Memory B cell (primary cell): ENCODE results near the gene SNX20.

Experiments
- ATAC-seq: fragments of 150-1000 bp; cut with Tn5 transposase; 2 replicates; pipeline ENCODE4 v1.10.0; 2021; ENCODE audit warnings: low read depth, mild to moderate bottlenecking, moderate library complexity
- DNase-seq, 2 donors: peaks; one replicate each; pipeline ENCODE4 v3.0.0; 2022; ENCODE audit warnings: low spot score in 2 of 2
- H3K27ac Mint-ChIP-seq: one replicate; pipeline ENCODE4 v1.8.0; 2022; ENCODE audit warnings: mild to moderate bottlenecking, moderate library complexity, mixed read lengths
- H3K27me3 Mint-ChIP-seq: one replicate; pipeline ENCODE4 v1.8.0; 2022; ENCODE audit warnings: mixed read lengths
- H3K36me3 Mint-ChIP-seq: one replicate; pipeline ENCODE4 v1.8.0; 2022; ENCODE audit warnings: mild to moderate bottlenecking, mixed read lengths
- H3K4me1 Mint-ChIP-seq: one replicate; pipeline ENCODE4 v1.8.0; 2022; ENCODE audit warnings: mixed read lengths
- H3K4me3 Mint-ChIP-seq: one replicate; pipeline ENCODE4 v1.8.0; 2022; ENCODE audit warnings: mild to moderate bottlenecking, moderate library complexity, mixed read lengths
- H3K9me3 Mint-ChIP-seq: one replicate; pipeline ENCODE4 v1.8.0; 2022; ENCODE audit warnings: mixed read lengths

SNX20 gene

GRCh38 chr16:50680556-50680893 is 587 bp downstream of the SNX20 start:
- H3K9me3 Mint-ChIP-seq, result peaks cover 2% of the 10 kb centered on the region
- H3K36me3 Mint-ChIP-seq, result peaks cover 31% of the 10 kb centered on the region
- H3K27ac Mint-ChIP-seq, result peak overlapping the region; percentile 97
- H3K4me1 Mint-ChIP-seq, result peaks cover 58% of the 10 kb centered on the region
- H3K27me3 Mint-ChIP-seq, result no peaks in the 10 kb centered on the region
- no peak for DNase-seq
- H3K4me3 Mint-ChIP-seq, result peak overlapping the region; percentile 89
- ATAC-seq, result no peak

DNA sequence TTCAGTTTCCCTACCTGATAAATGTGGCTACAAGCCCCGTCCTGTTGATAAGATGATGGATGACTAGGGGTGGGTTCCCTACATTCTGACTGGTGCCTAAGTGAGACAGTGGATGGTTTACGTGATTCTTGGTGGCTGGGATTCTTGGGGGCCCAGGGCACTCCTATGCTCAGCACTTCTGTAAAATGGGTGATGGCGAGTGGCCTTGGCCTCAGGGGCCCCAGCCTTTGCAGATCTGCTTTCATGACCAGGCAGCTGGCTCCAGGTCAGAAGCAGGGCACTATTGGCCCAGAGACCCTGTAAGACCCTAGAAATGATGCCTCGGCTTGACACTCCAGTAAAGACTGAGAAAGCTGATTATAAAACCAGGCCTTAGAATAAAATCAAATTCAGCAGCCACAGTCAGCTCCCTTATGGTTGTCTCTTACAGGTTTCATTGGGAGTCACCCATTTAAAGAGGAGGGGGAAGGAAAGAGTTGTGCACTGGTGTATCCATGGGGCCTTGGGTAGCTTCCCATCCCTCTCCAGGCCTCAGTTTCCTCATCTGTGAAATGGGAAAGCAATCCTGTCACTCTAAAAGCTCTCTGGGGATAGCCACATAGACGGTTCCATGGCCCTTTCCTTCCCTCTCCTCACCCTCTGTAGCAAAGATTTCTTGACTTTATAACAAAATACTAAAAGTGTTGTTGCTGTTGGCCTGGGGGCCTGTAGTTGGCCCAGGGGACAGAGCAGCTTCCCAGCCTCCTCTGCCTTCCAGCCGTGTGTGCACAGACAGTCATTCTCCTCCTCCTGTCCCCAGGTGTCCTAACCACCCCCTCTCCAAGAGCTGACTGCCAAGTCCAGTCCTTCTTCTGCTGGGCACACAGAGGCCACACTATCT is 1.2 kb downstream of the SNX20 start:
- H3K36me3 Mint-ChIP-seq, result peaks cover 36% of the 10 kb centered on the region
- peaks cover 52% of the 10 kb centered on the region for H3K4me1 Mint-ChIP-seq
- H3K27ac Mint-ChIP-seq, result peak overlapping the region; percentile 97
- H3K9me3 Mint-ChIP-seq, result peaks cover under 1% of the 10 kb centered on the region
- ATAC-seq (no peak), DNase-seq (no peak)
- peak overlapping the region; percentile 89 for H3K4me3 Mint-ChIP-seq
- H3K27me3 Mint-ChIP-seq, result no peaks in the 10 kb centered on the region

DNA sequence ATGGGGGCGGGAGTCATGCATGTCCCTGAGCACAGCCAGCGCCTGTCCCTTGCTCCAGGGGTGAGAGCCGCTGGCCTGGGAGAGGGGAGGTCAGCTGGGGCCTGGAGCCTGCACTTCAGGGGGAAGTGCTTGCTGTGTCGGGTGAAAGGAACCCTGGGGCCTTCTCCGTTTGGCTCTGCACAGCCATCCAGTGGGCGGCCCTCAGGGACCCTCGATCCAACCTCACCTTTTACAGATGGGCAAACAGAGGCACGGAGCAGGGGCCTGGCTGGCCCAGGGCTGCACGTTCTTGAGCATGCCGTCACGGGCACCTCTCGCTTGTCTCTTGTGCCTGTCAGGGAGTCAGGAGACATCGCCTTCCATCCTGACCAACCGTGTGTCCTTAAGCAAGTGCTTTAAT is 1.8 kb downstream of the SNX20 start:
- no peak overlapping the region for H3K4me3 Mint-ChIP-seq
- DNase-seq, result no peak
- H3K9me3 Mint-ChIP-seq, result no peaks in the 10 kb centered on the region
- peaks cover 46% of the 10 kb centered on the region for H3K4me1 Mint-ChIP-seq
- peaks cover 39% of the 10 kb centered on the region for H3K36me3 Mint-ChIP-seq
- H3K27ac Mint-ChIP-seq, result peak overlapping the region; percentile 97
- no peak for ATAC-seq
- H3K27me3 Mint-ChIP-seq, result no peaks in the 10 kb centered on the region

DNA sequence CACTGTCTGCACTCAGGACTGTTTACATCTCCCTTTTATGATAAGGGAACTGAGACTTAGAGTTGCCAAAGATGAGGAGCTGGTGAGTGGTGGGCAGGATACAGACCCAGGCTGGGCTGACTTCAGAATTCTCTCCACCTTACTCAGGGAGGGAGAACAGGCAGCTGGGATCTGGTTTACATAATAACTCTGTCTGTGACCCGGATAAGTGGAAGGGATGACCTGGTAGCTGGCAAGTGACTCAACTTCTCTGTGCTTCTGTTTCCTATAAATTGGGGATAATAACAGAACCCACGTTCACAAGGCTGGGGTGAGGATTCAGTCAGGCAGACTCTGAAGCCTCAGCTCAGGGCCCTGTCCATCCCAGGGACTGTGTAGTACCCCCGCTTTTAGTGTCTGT is 2.6 kb downstream of the SNX20 start:
- Mint-ChIP-seq H3K4me1 (peaks cover 38% of the 10 kb centered on the region), H3K9me3 (no peaks in the 10 kb centered on the region), H3K27me3 (no peaks in the 10 kb centered on the region), H3K27ac (peak overlapping the region; percentile 88), H3K36me3 (peaks cover 42% of the 10 kb centered on the region), H3K4me3 (peak overlapping the region; percentile 45)
- no peak for DNase-seq
- no peak for ATAC-seq

- H3K27ac Mint-ChIP-seq, result peak overlapping the region; percentile 88
- peaks cover 1% of the 10 kb centered on the region for H3K9me3 Mint-ChIP-seq
- DNase-seq (no peak), ATAC-seq (no peak)
- H3K4me3 Mint-ChIP-seq, result no peak overlapping the region
- peaks cover 29% of the 10 kb centered on the region for H3K4me1 Mint-ChIP-seq
- H3K36me3 Mint-ChIP-seq, result peaks cover 52% of the 10 kb centered on the region
- no peaks in the 10 kb centered on the region for H3K27me3 Mint-ChIP-seq
Observed at GRCh38 chr16:50677351-50677750, 3.8 kb downstream of the SNX20 start.

GRCh38 chr16:50676684-50677225 is 4.4 kb downstream of the SNX20 start:
- Mint-ChIP-seq H3K4me3 (no peak overlapping the region), H3K36me3 (peaks cover 58% of the 10 kb centered on the region), H3K9me3 (peaks cover 2% of the 10 kb centered on the region), H3K27ac (peak overlapping the region; percentile 88), H3K4me1 (peaks cover 25% of the 10 kb centered on the region), H3K27me3 (no peaks in the 10 kb centered on the region)
- DNase-seq (no peak), ATAC-seq (no peak)

- Mint-ChIP-seq H3K4me1 (peaks cover 19% of the 10 kb centered on the region), H3K4me3 (no peak overlapping the region), H3K9me3 (peaks cover 4% of the 10 kb centered on the region), H3K27ac (peak overlapping the region; percentile 88), H3K27me3 (no peaks in the 10 kb centered on the region), H3K36me3 (peaks cover 64% of the 10 kb centered on the region)
- ATAC-seq (no peak), DNase-seq (no peak)
Observed at GRCh38 chr16:50675686-50676610, 5.2 kb downstream of the SNX20 start.

GRCh38 chr16:50674831-50675230 is 6.3 kb downstream of the SNX20 start:
- peaks cover 13% of the 10 kb centered on the region for H3K4me1 Mint-ChIP-seq
- no peak for ATAC-seq
- no peaks in the 10 kb centered on the region for H3K27me3 Mint-ChIP-seq
- H3K4me3 Mint-ChIP-seq, result no peak overlapping the region
- H3K36me3 Mint-ChIP-seq, result peaks cover 67% of the 10 kb centered on the region
- H3K9me3 Mint-ChIP-seq, result peaks cover 4% of the 10 kb centered on the region
- no peak overlapping the region for H3K27ac Mint-ChIP-seq
- DNase-seq, result no peak

DNA sequence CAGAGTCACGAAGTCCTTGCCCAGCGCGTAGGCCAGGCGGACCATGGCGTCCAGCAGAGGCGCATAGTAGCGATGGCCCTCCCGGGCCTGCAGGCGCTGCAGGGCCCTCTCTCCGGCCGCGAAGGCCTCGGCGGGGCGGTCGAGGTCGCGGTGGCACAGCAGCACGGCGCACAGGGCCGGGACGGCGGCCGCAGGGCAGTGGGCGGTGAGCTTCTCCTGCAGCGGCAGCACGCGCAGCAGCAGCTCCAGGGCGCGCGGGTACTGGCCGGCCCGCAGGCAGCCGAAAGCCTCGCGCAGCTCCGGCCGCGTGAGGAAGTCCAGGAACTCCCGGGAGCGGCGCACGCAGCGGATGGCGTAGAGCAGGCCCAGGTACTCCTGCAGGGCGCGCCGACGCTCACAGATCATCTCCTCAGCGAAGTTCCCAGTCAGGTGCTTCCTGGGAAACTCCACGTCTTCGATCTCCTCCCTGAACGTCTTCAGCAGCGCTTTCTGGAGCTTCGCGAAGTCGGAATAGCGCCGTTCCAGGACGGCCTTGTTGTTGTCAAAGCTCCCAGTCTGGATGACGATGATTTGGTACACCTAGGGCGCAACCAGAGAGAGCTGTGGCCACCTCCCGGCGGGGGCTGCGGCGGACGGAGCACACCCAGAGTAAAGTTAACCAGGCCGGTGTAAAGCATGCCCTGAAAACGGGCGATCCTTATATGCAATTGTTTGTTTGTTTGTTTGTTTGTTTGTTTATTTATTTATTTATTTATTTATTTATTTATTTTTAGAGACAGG is 7.4 kb downstream of the SNX20 start:
- ATAC-seq (no peak), DNase-seq (no peak)
- Mint-ChIP-seq H3K36me3 (peaks cover 64% of the 10 kb centered on the region), H3K4me1 (peaks cover 5% of the 10 kb centered on the region), H3K27ac (no peak overlapping the region), H3K9me3 (peaks cover 4% of the 10 kb centered on the region), H3K4me3 (no peak overlapping the region), H3K27me3 (no peaks in the 10 kb centered on the region)

DNA sequence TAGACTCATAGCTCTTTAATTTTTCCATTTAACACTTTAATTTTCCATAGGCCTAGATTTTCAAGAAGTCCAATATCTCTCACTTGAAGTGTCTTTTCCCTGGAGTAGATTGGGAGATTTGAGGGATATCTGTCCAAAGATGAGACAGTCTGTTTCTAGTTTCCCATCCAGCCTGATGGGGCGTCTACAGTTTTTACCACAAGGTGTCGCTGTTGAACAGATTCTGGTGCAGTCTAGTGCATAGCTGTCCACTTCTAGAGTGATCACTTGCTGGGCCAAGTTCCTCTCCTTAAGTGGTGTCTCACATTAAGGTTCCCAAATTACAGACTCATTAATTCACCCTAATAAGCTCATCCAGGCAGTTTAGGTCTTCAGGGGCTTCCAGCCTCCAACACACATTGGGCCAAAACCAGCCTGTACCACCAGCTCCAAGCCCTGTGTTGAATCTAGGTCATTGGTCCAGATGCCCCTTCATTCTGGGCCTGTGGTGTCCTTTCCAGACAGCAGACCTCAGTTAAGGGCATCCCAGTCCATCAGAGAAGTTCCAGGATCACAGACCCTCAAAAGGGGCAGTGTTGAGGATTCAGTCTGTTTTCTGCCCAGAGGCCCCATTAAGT is 9.4 kb downstream of the SNX20 start:
- no peaks in the 10 kb centered on the region for H3K27me3 Mint-ChIP-seq
- peak; percentile 37 to 46 for DNase-seq
- H3K4me3 Mint-ChIP-seq, result no peak overlapping the region
- H3K36me3 Mint-ChIP-seq, result peaks cover 60% of the 10 kb centered on the region
- peaks cover 4% of the 10 kb centered on the region for H3K9me3 Mint-ChIP-seq
- peak; percentile 31 for ATAC-seq
- H3K27ac Mint-ChIP-seq, result peak overlapping the region; percentile 77
- H3K4me1 Mint-ChIP-seq, result peaks cover 8% of the 10 kb centered on the region

- peaks cover 47% of the 10 kb centered on the region for H3K36me3 Mint-ChIP-seq
- H3K27ac Mint-ChIP-seq, result no peak overlapping the region
- ATAC-seq, result no peak
- DNase-seq, result no peak
- no peak overlapping the region for H3K4me3 Mint-ChIP-seq
- H3K4me1 Mint-ChIP-seq, result peaks cover 10% of the 10 kb centered on the region
- peaks cover 5% of the 10 kb centered on the region for H3K9me3 Mint-ChIP-seq
- H3K27me3 Mint-ChIP-seq, result no peaks in the 10 kb centered on the region
Observed at GRCh38 chr16:50670476-50670875, 10.6 kb downstream of the SNX20 start.

DNA sequence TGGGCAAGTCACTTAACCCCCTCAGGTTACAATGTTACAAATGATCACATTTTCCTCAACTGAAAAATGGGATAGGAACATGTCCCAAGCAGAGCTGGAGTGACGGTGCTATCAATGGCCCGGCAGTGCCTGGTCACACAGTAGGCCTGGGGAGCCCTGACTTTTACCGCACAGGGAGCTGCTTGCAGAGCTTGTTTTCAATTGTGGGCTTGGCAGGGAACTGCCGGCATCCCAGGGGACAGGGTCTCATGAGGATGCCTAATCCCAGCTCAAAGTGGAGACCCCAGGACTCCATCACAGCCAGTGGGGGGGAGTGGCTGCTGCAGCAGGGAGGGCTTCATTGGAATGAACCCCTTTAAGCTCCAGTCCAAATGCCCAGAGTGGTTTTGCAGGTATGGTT is 11.4 kb downstream of the SNX20 start:
- no peak overlapping the region for H3K27ac Mint-ChIP-seq
- no peak for ATAC-seq
- no peak overlapping the region for H3K4me3 Mint-ChIP-seq
- H3K27me3 Mint-ChIP-seq, result no peaks in the 10 kb centered on the region
- no peak for DNase-seq
- peaks cover 11% of the 10 kb centered on the region for H3K4me1 Mint-ChIP-seq
- H3K9me3 Mint-ChIP-seq, result peaks cover 5% of the 10 kb centered on the region
- H3K36me3 Mint-ChIP-seq, result peaks cover 40% of the 10 kb centered on the region

- H3K9me3 Mint-ChIP-seq, result peaks cover 5% of the 10 kb centered on the region
- peak overlapping the region; percentile 53 for H3K27ac Mint-ChIP-seq
- no peaks in the 10 kb centered on the region for H3K27me3 Mint-ChIP-seq
- H3K36me3 Mint-ChIP-seq, result peaks cover 34% of the 10 kb centered on the region
- H3K4me1 Mint-ChIP-seq, result peaks cover 12% of the 10 kb centered on the region
- DNase-seq (no peak), ATAC-seq (no peak)
- H3K4me3 Mint-ChIP-seq, result no peak overlapping the region
Observed at GRCh38 chr16:50668368-50669008, 12.6 kb downstream of the SNX20 start.
